ENCODE data around the gene CEP95.

- TF ChIP-seq CTCF (IDR thresholded peaks at IDR 0.05) = no peak
- no peak for TF ChIP-seq POLR2A (IDR thresholded peaks at IDR 0.05)
Measured at GRCh38 chr17:64585146-64585545, 78.4 kb downstream of the CEP95 start.

Data from ovary (tissue), 3 donors.